CD4-positive, alpha-beta T cell treated with Interleukin-6 for 4 hours (primary cell): ENCODE results near the gene PHAF1.

Experiments
- DNase-seq: peaks from one replicate; pipeline ENCODE4 v3.0.0-alpha.2; 2020; ENCODE audit warnings: mixed read lengths

Gene PHAF1

GRCh38 chr16:67183627-67184452 lies 74.1 kb downstream of the PHAF1 start, which contains the start of gene MATCAP1:
Gene MATCAP1 (minus strand): TSS chr16:67183963. CDS start chr16:67180610, 3,353 bp downstream.
- DNase-seq: peak; percentile 96

DNA sequence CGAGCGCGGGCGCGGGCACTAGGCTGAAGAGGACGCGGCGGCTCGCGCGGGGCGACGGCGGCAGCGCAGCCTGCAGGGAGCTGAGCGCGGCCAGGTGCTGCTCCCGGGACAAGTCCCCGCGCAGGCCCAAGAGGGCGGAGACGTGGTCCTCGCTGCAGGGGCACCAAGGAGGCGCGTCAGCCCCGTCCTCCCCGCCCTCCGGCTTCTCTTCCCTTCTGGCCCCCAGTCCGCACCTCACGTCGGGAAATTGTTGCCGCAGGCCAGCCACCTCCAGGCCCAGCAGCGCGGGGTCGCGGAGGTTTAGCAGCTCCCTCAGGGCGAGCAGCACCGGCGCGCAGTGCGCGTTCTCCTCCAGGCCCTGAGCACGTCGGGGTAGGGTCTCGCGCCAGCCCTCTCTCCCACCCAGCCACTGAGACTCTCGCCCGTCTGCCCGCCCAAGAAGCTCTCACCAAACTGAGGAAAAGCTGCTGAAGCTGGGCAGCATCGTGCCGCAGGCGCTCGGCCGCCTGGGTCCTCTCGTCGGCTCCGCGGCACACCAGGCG lies 74.8 kb downstream of the PHAF1 start:
- DNase-seq: no peak

DNA sequence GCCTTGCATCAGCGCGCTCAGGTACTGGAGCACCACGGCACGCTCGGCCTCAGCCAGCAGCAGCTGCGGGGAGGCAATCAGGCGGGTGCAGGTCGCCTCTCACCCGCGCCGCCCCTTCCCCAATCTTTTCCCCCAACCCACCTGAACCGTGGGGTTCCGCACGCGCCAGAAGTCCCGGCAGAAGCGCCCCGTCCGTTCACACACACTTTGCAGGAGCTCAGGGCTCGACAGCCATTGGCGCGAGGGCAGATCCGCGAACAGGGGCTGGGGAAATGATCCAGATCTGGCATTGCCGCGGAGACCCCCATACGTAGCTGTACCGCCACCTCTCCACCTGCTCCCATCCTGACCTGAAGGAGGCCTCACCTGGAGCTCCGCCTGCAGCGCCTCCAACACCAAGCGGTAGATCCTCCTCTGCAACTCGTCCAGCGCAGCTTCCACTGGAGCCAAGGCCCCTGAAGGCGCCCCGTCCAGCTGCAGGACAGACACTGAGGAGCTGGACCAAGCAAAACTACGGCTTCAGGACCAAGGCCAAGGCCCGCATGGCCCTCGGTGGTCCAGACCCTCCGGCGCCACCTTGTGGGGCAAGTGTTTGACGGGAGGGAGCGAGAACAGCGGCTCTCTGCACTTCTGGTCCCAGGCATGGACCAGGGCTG lies 75.4 kb downstream of the PHAF1 start:
- DNase-seq: peak; percentile 87

DNA sequence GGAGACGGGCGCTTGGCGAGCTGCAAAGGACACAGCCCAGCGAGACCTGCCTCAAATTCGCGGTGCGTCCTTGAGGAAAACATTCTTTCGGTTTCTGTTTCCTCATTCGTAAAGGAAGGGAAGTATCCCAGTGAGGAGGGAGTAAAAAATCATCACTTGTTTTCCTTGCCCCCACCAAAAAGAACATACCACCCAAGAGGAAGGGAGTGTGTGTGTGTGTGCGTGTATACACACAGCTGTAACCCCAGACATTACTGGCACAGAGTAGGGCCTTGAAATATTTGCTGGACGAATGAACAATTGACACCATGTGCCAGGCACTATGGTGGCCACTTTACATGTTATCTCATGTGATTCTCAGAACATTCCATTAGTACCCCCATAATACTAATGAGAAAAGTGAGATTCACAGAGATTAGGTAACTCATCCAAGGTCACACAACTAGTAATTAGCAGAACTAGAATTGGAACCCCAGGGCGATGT lies 76.0 kb downstream of the PHAF1 start:
- no peak for DNase-seq

DNA sequence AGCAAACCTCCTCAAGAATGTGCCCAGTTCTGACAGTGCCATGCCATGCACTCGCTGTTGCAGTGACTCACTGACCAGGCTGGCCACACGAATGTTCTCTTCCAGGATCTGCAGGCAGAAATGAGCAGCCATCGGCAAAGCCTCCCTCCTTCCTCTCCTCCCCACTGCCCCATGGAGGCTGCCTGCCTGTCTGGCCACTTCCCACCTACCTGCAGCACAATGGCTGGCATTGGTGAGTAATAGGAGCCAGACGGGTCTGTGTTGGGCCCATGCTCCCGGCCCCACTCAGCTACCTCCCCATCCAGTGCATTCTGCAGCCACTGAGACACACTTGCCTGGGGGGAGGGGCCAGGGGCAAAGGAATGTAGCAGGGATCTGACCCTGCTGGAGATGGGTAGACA lies 76.8 kb downstream of the PHAF1 start:
- DNase-seq: no peak

DNA sequence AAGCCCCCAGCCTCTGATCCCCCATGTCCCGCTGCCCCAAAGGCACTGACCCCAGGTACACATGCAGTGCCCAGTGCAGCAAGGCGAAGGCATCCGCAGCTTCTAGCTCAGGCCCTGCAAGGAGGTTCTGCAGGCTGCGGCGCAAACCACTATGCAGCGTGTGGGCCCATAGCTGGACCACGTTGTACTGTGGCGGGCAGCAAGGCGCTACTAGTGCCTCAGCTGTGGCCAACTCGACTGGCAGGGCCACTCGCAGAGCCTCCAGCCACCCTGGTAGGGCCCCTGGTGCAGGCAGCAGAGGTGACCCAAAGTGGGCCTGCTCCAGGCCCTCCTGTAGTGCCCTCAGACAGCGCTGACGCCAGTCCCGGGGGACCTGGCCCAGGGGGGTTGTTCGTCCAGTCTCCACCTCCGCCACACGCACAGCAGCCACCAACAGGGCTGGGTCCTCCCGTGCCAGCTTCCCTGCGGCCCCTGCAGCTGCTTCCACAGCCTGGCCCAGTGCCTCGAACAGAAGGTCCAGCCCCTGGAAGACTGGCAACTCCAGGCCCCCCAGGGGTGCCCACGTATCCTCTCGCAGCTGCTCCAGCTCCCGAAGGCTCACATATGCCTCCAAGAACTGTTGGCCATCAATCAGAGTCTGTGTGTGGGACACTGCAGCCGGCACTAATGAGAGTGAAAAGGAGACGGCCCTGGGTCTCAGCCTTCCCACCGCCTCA lies 77.6 kb downstream of the PHAF1 start:
- DNase-seq: no peak

- no peak for DNase-seq
Measured at GRCh38 chr16:67188323-67188722, 78.6 kb downstream of the PHAF1 start.

DNA sequence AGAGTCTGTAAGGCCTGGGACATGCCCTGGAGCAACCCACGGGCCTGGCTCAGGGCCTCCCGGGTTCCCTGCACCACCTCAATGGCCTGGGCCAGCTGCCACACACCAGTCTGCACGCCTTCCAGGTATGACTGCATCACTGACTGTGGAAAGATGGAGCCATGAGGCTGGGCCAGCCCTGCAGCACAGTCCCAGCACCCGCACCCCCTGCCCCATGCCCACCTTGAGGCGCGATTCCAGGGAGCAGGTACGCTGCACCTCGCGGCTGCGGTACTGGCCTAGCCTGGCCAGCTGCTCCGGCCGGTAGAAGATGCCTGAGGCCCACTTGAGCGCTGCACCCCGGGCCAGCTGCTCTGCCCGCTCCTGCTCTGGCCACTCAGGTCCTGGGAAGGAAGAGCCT lies 79.1 kb downstream of the PHAF1 start:
- DNase-seq: no peak

- no peak for DNase-seq
Measured at GRCh38 chr16:67190041-67190440, 80.3 kb downstream of the PHAF1 start, which contains the start of gene EXOC3L1. Gene EXOC3L1 (minus strand): TSS chr16:67190136. CDS start chr16:67189676, 460 bp downstream.

DNA sequence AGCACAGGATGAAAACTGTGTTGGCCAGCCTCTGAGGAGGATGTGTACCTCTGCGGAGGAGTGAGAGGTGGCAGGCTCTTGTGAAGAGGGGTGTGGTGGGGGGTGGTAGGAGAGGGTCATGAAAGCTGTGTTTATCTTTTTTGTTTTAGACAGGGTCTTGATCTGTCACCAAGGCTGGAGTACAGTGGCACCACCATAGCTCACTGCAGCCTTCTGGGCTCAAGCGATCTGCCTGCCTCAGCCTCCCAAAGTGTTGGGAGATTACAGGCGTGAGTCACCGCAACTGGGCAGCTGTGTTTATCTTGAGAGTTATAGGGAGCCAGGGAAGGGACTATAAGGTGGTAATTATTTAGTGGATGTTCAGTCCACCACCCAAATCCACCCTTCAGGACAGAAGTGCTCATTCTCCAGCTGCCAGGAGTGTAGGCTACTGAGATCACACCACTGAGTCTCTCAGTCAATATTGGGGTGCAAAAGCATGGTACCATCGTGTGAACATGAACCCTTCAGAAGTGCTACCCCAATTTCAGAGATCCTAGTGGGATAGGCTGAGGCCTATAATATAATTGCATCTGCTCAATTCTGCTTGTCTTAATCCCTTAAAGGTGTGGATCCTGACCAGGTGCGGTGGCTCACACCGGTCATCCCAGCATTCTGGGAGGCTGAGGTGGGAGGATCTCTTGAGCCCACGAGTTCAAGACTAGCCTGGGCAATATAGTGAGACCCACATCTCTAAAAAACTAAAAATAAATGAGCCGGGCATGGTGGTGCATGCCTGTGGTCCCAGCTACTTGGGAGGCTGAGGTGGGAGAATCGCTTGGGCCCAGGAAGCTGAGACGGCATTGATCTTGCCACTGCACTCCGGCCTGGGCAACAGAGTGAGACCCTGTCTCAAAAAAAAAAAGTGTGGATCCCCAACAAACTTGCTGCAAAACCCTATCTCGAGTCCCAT lies 81.0 kb downstream of the PHAF1 start:
- DNase-seq: no peak

- DNase-seq: no peak
Measured at GRCh38 chr16:67191411-67191994, 81.8 kb downstream of the PHAF1 start.

DNA sequence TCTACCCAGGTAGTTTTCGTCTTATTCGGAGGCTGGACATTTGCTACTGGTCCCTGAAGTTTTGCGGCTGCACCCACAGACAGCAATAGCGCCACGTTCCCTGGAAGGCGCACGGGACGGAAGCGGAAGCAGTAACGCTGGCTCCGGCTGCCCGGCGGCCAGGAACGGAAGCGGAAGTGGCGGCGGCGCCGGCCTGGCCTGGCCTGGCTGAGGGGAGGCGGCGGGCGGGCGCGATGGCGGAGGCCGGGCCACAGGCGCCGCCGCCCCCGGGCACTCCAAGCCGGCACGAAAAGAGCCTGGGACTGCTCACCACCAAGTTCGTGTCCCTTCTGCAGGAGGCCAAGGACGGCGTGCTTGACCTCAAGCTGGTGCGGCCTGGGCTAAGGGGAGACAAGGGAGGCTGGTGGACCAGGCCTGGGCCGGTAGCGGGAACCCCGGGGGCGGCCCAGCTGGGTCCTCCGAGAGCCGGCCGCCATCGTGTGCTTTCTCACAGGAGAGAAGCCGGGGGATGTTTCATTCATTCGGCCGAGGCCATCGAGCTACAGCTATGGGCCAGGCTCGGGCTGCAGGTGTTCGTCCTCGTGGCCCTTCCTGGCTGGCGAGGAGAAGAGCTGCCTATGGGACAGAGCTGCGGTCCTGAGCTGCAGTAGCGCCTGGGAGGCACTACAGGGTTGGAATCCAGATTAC lies 82.4 kb downstream of the PHAF1 start, which contains the start of gene E2F4:
Gene E2F4 (plus strand): TSS at position 161 of the 687 bp plus-strand sequence. CDS start 73 bp downstream, at position 234.
- DNase-seq: peak; percentile 89

- no peak for DNase-seq
Measured at GRCh38 chr16:67192781-67193361, 83.1 kb downstream of the PHAF1 start.

DNA sequence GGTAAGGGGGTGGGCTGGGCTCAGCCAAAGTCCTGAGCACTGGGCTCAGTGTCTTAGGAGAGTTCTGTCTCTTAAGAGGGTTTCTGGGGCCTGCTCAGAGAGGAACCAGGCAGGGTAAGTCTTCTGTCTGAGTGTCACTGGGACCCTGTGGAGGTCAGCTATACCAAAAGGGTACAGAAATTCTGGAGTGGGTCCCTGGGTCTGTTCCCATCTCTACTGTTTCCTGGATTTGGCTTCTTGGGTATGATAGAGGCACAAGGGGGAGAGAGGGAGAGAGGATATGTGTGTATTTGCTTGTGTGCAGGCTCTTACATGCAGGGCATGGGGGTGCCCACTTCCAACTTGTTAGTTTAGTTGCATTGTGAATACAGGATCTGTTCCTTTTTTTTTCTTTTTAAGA lies 83.8 kb downstream of the PHAF1 start:
- DNase-seq: no peak

DNA sequence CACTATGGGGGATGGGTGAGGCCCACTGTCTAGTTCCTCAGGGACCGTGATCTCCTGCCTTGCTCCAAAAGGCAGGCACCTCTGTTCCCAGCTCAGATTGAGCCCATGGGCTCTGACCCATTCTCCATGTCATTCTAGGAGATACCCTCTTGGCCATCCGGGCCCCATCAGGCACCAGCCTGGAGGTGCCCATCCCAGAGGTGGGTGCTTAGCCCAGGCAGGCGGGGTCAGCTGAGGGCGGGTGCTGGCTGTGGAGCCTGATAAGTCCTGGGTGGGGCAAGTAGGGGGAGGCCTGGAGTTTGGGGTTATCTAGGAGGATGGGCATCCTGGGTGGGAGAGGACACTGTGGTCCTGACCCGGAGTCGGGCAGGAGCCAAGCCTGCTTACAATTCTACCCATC lies 84.5 kb downstream of the PHAF1 start:
- no peak for DNase-seq

DNA sequence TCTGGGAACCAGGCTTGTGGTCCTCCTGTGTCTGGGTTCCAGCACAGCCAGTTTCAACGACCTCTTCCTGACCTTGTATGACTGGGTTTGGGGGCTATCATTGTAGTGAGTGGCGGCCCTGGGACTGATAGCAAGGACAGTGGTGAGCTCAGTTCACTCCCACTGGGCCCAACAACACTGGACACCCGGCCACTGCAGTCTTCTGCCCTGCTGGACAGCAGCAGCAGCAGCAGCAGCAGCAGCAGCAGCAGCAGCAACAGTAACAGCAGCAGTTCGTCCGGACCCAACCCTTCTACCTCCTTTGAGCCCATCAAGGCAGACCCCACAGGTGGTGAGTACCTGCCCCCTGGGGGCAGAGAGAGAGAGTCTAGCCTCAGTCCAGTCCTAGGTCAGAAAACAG lies 85.9 kb downstream of the PHAF1 start:
- no peak for DNase-seq

- DNase-seq: no peak
Measured at GRCh38 chr16:67196881-67197280, 87.1 kb downstream of the PHAF1 start.

GRCh38 chr16:67197704-67198103 lies 88.0 kb downstream of the PHAF1 start:
- DNase-seq: no peak
